LNCaP clone FGC (cell line): ENCODE results near the gene USP10.

ENCODE experiments used
- DNase-seq: peaks from one replicate; pipeline ENCODE4 v3.0.0-alpha.2; 2011; ENCODE audit warnings: low read depth
- H3K4me3 ChIP-seq: 2 replicates; pipeline ENCODE4 v1.5.1; 2011; ENCODE audit warnings: mild to moderate bottlenecking, low read depth, low read length, control low read depth
- CTCF ChIP-seq: IDR thresholded peaks from 2 replicates; pipeline ENCODE4 v1.5.1; 2012; ENCODE audit warnings: mild to moderate bottlenecking; ENCODE audit not compliant: control insufficient read depth, insufficient read depth; ENCODE audit errors: extremely low read depth

Gene USP10

GRCh38 chr16:84699147-84699711, 571 bp upstream of the USP10 start:
- H3K4me3 ChIP-seq = peak overlapping the region; percentile 88
- TF ChIP-seq CTCF = no peak
- no peak for DNase-seq

- no peak for TF ChIP-seq CTCF
- DNase-seq = no peak
- peak overlapping the region; percentile 88 for H3K4me3 ChIP-seq
Measured at GRCh38 chr16:84700446-84701300, 873 bp downstream of the USP10 start.

GRCh38 chr16:84703681-84704080, 3.9 kb downstream of the USP10 start:
- H3K4me3 ChIP-seq = no peak overlapping the region
- no peak for DNase-seq
- no peak for TF ChIP-seq CTCF

- no peak for DNase-seq
- H3K4me3 ChIP-seq = no peak overlapping the region
- no peak for TF ChIP-seq CTCF
Measured at GRCh38 chr16:84704253-84704652, 4.5 kb downstream of the USP10 start.

GRCh38 chr16:84706856-84707255, 7.1 kb downstream of the USP10 start:
- no peak for TF ChIP-seq CTCF
- DNase-seq = peak; percentile 85
- no peak overlapping the region for H3K4me3 ChIP-seq

- no peak for TF ChIP-seq CTCF
- no peak overlapping the region for H3K4me3 ChIP-seq
- no peak for DNase-seq
Measured at GRCh38 chr16:84709609-84710008, 9.8 kb downstream of the USP10 start.
